WI38 (cell line): Measurements from ENCODE around the gene RPS15A.
A peak's percentile ranks its signal among the peaks of the same experiment; 100 is the strongest.

Experiments
- H3K4me3 ChIP-seq: 2 replicates; pipeline ENCODE4 v1.5.1; 2011; ENCODE audit warnings: low read depth, mild to moderate bottlenecking, control low read depth, low read length
- TF ChIP-seq, protein P1 (sequence below): IDR thresholded peaks from 2 replicates; pipeline ENCODE4 v1.5.1; 2012; ENCODE audit warnings: low read depth, mild to moderate bottlenecking, control low read depth, low read length

Gene RPS15A

GRCh38 chr16:18797746-18798145 is 7.6 kb upstream of the RPS15A start:
- TF ChIP-seq, protein P1, sequence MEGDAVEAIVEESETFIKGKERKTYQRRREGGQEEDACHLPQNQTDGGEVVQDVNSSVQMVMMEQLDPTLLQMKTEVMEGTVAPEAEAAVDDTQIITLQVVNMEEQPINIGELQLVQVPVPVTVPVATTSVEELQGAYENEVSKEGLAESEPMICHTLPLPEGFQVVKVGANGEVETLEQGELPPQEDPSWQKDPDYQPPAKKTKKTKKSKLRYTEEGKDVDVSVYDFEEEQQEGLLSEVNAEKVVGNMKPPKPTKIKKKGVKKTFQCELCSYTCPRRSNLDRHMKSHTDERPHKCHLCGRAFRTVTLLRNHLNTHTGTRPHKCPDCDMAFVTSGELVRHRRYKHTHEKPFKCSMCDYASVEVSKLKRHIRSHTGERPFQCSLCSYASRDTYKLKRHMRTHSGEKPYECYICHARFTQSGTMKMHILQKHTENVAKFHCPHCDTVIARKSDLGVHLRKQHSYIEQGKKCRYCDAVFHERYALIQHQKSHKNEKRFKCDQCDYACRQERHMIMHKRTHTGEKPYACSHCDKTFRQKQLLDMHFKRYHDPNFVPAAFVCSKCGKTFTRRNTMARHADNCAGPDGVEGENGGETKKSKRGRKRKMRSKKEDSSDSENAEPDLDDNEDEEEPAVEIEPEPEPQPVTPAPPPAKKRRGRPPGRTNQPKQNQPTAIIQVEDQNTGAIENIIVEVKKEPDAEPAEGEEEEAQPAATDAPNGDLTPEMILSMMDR = no peak
- no peak overlapping the region for H3K4me3 ChIP-seq

GRCh38 chr16:18796377-18796776 is 6.2 kb upstream of the RPS15A start:
- TF ChIP-seq, protein P1 = no peak
- no peak overlapping the region for H3K4me3 ChIP-seq

DNA sequence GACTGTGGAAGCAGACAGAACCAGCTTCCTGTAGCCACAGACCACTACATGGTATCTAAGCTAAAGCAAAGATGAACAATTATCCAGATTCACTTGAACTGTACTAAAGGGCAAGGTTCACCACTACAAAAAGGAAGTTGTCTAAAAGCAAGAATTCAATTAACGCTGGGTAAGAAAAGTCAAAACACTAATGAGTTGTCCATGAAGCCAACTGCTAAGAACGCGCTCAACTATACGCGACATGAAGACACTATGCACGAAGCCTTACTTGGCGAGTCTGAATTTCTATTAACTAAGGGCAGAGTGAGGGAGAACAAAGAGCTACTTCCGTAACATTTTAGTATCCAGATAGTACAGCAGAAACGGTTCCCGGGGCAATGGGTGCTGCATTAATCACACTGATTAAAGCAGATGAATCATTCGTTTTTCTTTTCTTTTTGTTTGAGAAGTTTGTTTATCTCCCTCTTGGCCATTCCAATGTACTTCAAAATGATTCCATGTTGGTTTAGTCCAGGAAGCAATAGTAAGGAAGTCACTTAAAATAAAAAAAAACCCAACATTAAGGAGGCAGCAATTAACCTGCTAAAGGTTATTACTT is 2.8 kb upstream of the RPS15A start:
- TF ChIP-seq, protein P1 = no peak
- no peak overlapping the region for H3K4me3 ChIP-seq

DNA sequence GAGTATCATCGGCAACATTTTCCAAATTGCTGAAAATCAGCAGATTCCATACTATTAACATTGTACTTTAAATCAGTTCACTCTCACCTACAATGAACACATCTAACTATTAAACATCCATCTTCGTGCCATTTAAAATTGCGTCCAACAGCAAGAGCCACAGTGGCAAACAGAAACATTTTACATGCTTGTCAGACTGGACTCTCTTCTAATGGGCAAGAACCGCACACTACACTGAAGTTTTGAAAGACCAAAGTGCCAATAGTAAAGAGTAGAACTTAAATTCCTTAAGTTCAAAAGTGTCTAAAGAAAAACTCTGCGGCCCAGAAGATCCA is 652 bp downstream of the RPS15A start:
- TF ChIP-seq, protein P1 = no peak
- peak overlapping the region; percentile 92 for H3K4me3 ChIP-seq

GRCh38 chr16:18788828-18789514 is 1.2 kb downstream of the RPS15A start:
- peak overlapping the region; percentile 92 for H3K4me3 ChIP-seq
- TF ChIP-seq, protein P1 = no peak

- TF ChIP-seq, protein P1 = no peak
- H3K4me3 ChIP-seq = no peak overlapping the region
Observed at GRCh38 chr16:18784917-18785623, 5.1 kb downstream of the RPS15A start.
